KMS-11 (cell line): ENCODE data around the gene DUSP14.

Source experiments
- H2AFZ ChIP-seq: fragments of 200-600 bp; sonication (generic); 2 replicates; pipeline ENCODE4 v1.6.1; 2016; ENCODE audit warnings: antibody characterized with exemption, mixed run types, low read depth
- H3K27ac ChIP-seq: fragments of 200-600 bp; sonication (generic); 2 replicates; pipeline ENCODE4 v1.6.1; 2016; ENCODE audit warnings: mild to moderate bottlenecking, mixed run types
- H3K27me3 ChIP-seq: fragments of 200-600 bp; sonication (generic); 2 replicates; pipeline ENCODE4 v1.6.1; 2017; ENCODE audit warnings: mild to moderate bottlenecking, low read depth, mixed run types, moderate library complexity; ENCODE audit not compliant: insufficient read depth
- H3K36me3 ChIP-seq: fragments of 200-600 bp; sonication (generic); 2 replicates; pipeline ENCODE4 v1.6.1; 2017; ENCODE audit warnings: mild to moderate bottlenecking, mixed run types; ENCODE audit not compliant: insufficient read depth
- H3K4me1 ChIP-seq: fragments of 200-600 bp; sonication (generic); 2 replicates; pipeline ENCODE4 v1.6.1; 2016; ENCODE audit warnings: mild to moderate bottlenecking, low read depth, mixed run types; ENCODE audit not compliant: poor library complexity, severe bottlenecking
- H3K4me2 ChIP-seq: fragments of 200-600 bp; sonication (generic); 2 replicates; pipeline ENCODE4 v1.7.0; 2016; ENCODE audit warnings: mild to moderate bottlenecking, mixed run types
- H3K4me3 ChIP-seq: fragments of 200-600 bp; sonication (generic); IDR thresholded peaks from 2 replicates; pipeline ENCODE4 v1.6.1; 2017; ENCODE audit warnings: low read depth, low read length, mixed read lengths; ENCODE audit not compliant: insufficient read depth
- H3K79me2 ChIP-seq: fragments of 200-600 bp; sonication (generic); 2 replicates; pipeline ENCODE4 v1.6.1; 2016; ENCODE audit warnings: low read depth, mixed run types; ENCODE audit not compliant: insufficient read depth
- H3K9ac ChIP-seq: fragments of 200-600 bp; sonication (generic); 2 replicates; pipeline ENCODE4 v1.6.1; 2016; ENCODE audit warnings: mild to moderate bottlenecking, mixed run types
- H4K20me1 ChIP-seq: fragments of 200-600 bp; sonication (generic); 2 replicates; pipeline ENCODE4 v1.6.1; 2016; ENCODE audit warnings: mild to moderate bottlenecking, mixed run types; ENCODE audit not compliant: insufficient read depth
- CTCF ChIP-seq: fragments of 200-600 bp; sonication (generic); conservative IDR thresholded peaks from 2 replicates; pipeline ENCODE4 v1.6.1; 2017; ENCODE audit warnings: low read depth, mild to moderate bottlenecking, antibody characterized with exemption, low read length, moderate library complexity, mixed read lengths

The DUSP14 gene

GRCh38 chr17:37485938-37486570, 3.6 kb upstream of the DUSP14 start:
- peaks cover 9% of the 10 kb centered on the region; the same call in 1 of the 2 replicates for H3K79me2 ChIP-seq
- no peak overlapping the region for H3K4me2 ChIP-seq
- H4K20me1 ChIP-seq = no peaks in the 10 kb centered on the region
- H3K4me1 ChIP-seq = peaks cover 30% of the 10 kb centered on the region
- no peaks in the 10 kb centered on the region for H3K36me3 ChIP-seq
- no peak for TF ChIP-seq CTCF
- no peak overlapping the region for H2AFZ ChIP-seq
- H3K9ac ChIP-seq = no peak overlapping the region
- H3K27me3 ChIP-seq = no peaks in the 10 kb centered on the region
- H3K27ac ChIP-seq = no peak overlapping the region
- H3K4me3 ChIP-seq = no peak overlapping the region

GRCh38 chr17:37488009-37488604, 1.6 kb upstream of the DUSP14 start:
- H3K4me3 ChIP-seq = peak overlapping the region; percentile 29
- H3K9ac ChIP-seq = peak overlapping the region; percentile 89
- peak overlapping the region; percentile 91 for H3K4me2 ChIP-seq
- H4K20me1 ChIP-seq = no peaks in the 10 kb centered on the region
- no peak for TF ChIP-seq CTCF
- H3K36me3 ChIP-seq = no peaks in the 10 kb centered on the region
- H3K79me2 ChIP-seq = peaks cover 13% of the 10 kb centered on the region; the same call in 1 of the 2 replicates
- peak overlapping the region; percentile 94 for H2AFZ ChIP-seq
- H3K4me1 ChIP-seq = peaks cover 29% of the 10 kb centered on the region
- no peaks in the 10 kb centered on the region for H3K27me3 ChIP-seq
- peak overlapping the region; percentile 68 for H3K27ac ChIP-seq

GRCh38 chr17:37488607-37489196, 989 bp upstream of the DUSP14 start:
- Histone ChIP-seq H4K20me1 (no peaks in the 10 kb centered on the region), H2AFZ (peak overlapping the region; percentile 94), H3K27me3 (no peaks in the 10 kb centered on the region), H3K27ac (peak overlapping the region; percentile 68), H3K79me2 (peaks cover 13% of the 10 kb centered on the region; the same call in 1 of the 2 replicates), H3K4me2 (peak overlapping the region; percentile 91), H3K4me3 (peak overlapping the region; percentile 51), H3K36me3 (no peaks in the 10 kb centered on the region), H3K9ac (peak overlapping the region; percentile 89), H3K4me1 (peaks cover 23% of the 10 kb centered on the region)
- TF ChIP-seq CTCF = 0 out of 2 replicates have a peak, but pooled peaks have one; percentile 3

- Histone ChIP-seq H3K27ac (no peak overlapping the region), H2AFZ (peak overlapping the region; percentile 55), H3K36me3 (no peaks in the 10 kb centered on the region), H3K4me2 (peak overlapping the region; percentile 75), H3K4me1 (peaks cover 21% of the 10 kb centered on the region), H4K20me1 (no peaks in the 10 kb centered on the region), H3K79me2 (peaks cover 17% of the 10 kb centered on the region; the same call in 1 of the 2 replicates), H3K9ac (peak overlapping the region; percentile 38; the same call in 1 of the 2 replicates), H3K4me3 (no peak overlapping the region), H3K27me3 (no peaks in the 10 kb centered on the region)
- TF ChIP-seq CTCF = no peak
Measured at GRCh38 chr17:37490022-37490587, 414 bp downstream of the DUSP14 start.
